GM23338 (cell line): ENCODE results near the gene OTOP2. TPM values are rescaled to one million over a fixed set of nuclear protein-coding genes. Genes with fewer than 3 reads are reported as not detected.

Source experiments
- ATAC-seq: fragments of 200-7000 bp; cut with Tn5 transposase; 3 replicates; pipeline ENCODE4 v1.9.1; 2020
- DNase-seq: peaks from one replicate; pipeline ENCODE4 v3.0.0-alpha.2; 2015; ENCODE audit warnings: low spot score
- H2AFZ ChIP-seq: fragments of 200-600 bp; sonication (generic); 2 replicates; pipeline ENCODE4 v1.8.0; 2016; ENCODE audit warnings: antibody characterized with exemption, mild to moderate bottlenecking, moderate library complexity
- H3F3A ChIP-seq: fragments of 200-600 bp; sonication (generic); replicated peaks from 2 replicates; pipeline ENCODE4 v1.8.0; 2017; ENCODE audit warnings: antibody characterized with exemption, mixed run types, low read depth
- H3K27ac ChIP-seq: fragments of 200-600 bp; sonication (generic); 2 replicates; pipeline ENCODE4 v1.6.1; 2016; ENCODE audit warnings: low read depth
- H3K27me3 ChIP-seq: fragments of 200-600 bp; sonication (generic); 2 replicates; pipeline ENCODE4 v1.8.0; 2016; ENCODE audit warnings: mild to moderate bottlenecking, mixed run types, moderate library complexity; ENCODE audit not compliant: insufficient read depth
- H3K36me3 ChIP-seq: fragments of 200-600 bp; sonication (generic); 2 replicates; pipeline ENCODE4 v1.8.0; 2016; ENCODE audit warnings: mild to moderate bottlenecking; ENCODE audit not compliant: insufficient read depth
- H3K4me1 ChIP-seq: fragments of 200-600 bp; sonication (generic); 2 replicates; pipeline ENCODE4 v1.8.0; 2016; ENCODE audit warnings: mild to moderate bottlenecking, moderate library complexity; ENCODE audit not compliant: insufficient read depth
- H3K4me2 ChIP-seq: fragments of 200-600 bp; sonication (generic); 2 replicates; pipeline ENCODE4 v1.7.1; 2017; ENCODE audit warnings: mixed run types
- H3K4me3 ChIP-seq: fragments of 200-600 bp; sonication (generic); 2 replicates; pipeline ENCODE4 v1.6.1; 2016; ENCODE audit warnings: mixed run types
- H3K79me2 ChIP-seq: fragments of 200-600 bp; sonication (generic); replicated peaks from 2 replicates; pipeline ENCODE4 v1.8.0; 2017; ENCODE audit warnings: mild to moderate bottlenecking; ENCODE audit not compliant: insufficient read depth
- H3K9me2 ChIP-seq: fragments of 200-600 bp; sonication (generic); 2 replicates; pipeline ENCODE4 v1.8.0; 2017; ENCODE audit not compliant: insufficient read depth
- H4K20me1 ChIP-seq: fragments of 200-600 bp; sonication (generic); replicated peaks from 2 replicates; pipeline ENCODE4 v1.8.0; 2017; ENCODE audit warnings: mild to moderate bottlenecking; ENCODE audit not compliant: insufficient read depth
- H3K27ac Mint-ChIP-seq: 2 replicates; pipeline ENCODE4 v1.8.0; 2020; ENCODE audit warnings: inconsistent platforms, mild to moderate bottlenecking, moderate library complexity, mixed read lengths
- H3K27me3 Mint-ChIP-seq: 3 replicates; pipeline ENCODE4 v1.8.0; 2022; ENCODE audit warnings: low read depth, mild to moderate bottlenecking, moderate library complexity, mixed read lengths, inconsistent platforms; ENCODE audit not compliant: insufficient read depth, poor library complexity
- H3K36me3 Mint-ChIP-seq: 3 replicates; pipeline ENCODE4 v1.8.0; 2021; ENCODE audit warnings: low read depth, mild to moderate bottlenecking, inconsistent platforms, moderate library complexity, mixed read lengths
- H3K4me1 Mint-ChIP-seq: 3 replicates; pipeline ENCODE4 v1.8.0; 2020; ENCODE audit warnings: mild to moderate bottlenecking, inconsistent platforms, mixed read lengths
- H3K4me3 Mint-ChIP-seq: 3 replicates; pipeline ENCODE4 v1.8.0; 2021; ENCODE audit warnings: moderate library complexity, mild to moderate bottlenecking, inconsistent platforms, mixed read lengths
- H3K9me3 Mint-ChIP-seq: 3 replicates; pipeline ENCODE4 v1.8.0; 2020; ENCODE audit warnings: moderate library complexity, mild to moderate bottlenecking, inconsistent platforms, mixed read lengths
- EZH2 ChIP-seq: fragments of 200-600 bp; sonication (generic); IDR thresholded peaks from one replicate; pipeline ENCODE4 v1.8.0; 2017; ENCODE audit warnings: antibody characterized with exemption, mild to moderate bottlenecking, low read depth; ENCODE audit not compliant: unreplicated experiment
- JUNB ChIP-seq: IDR thresholded peaks from one replicate; pipeline ENCODE4 v1.6.1; 2016; ENCODE audit warnings: antibody characterized with exemption; ENCODE audit not compliant: unreplicated experiment
- NANOG ChIP-seq: IDR thresholded peaks from 2 replicates; pipeline ENCODE4 v1.6.1; 2016; ENCODE audit warnings: antibody characterized with exemption, borderline replicate concordance
- POLR2AphosphoS5 ChIP-seq: IDR thresholded peaks from 2 replicates; pipeline ENCODE4 v1.6.1; 2016; ENCODE audit warnings: antibody characterized with exemption, low read depth
- STAT1 ChIP-seq: IDR thresholded peaks from one replicate; pipeline ENCODE4 v1.6.1; 2016; ENCODE audit warnings: antibody characterized with exemption; ENCODE audit not compliant: unreplicated experiment
- ZNF331 ChIP-seq: fragments of 250-450 bp; sonication (Bioruptor Pico); IDR thresholded peaks from 2 replicates; pipeline ENCODE4 v1.5.0; 2020; ENCODE audit warnings: low read depth, mild to moderate bottlenecking, moderate library complexity
- polyA plus RNA-seq: library from polyadenylated mRNA; unstranded; fragments of >200 nt; fragmentation: Nextera tagmentation; extraction: Ambion mirVana; gene quantifications from 2 replicates; pipeline ENCODE4 v1.2.1, GENCODE V29; 2016
- total RNA-seq: library from RNA; depleted of rRNA; stranded (reverse); fragments of >200 nt; shearing (Covaris generic); gene quantifications from 2 replicates; pipeline ENCODE4 v1.2.3, GENCODE V29; 2014
- TF ChIP-seq, protein P1 (sequence below): fragments of 250-450 bp; sonication (Bioruptor Pico); IDR thresholded peaks from 2 replicates; pipeline ENCODE4 v1.5.0; 2020; ENCODE audit warnings: mild to moderate bottlenecking, moderate library complexity
- TF ChIP-seq, protein P2 (sequence below): IDR thresholded peaks from one replicate; pipeline ENCODE4 v1.6.1; 2018; ENCODE audit warnings: antibody characterized with exemption; ENCODE audit not compliant: unreplicated experiment
- TF ChIP-seq, protein P3 (sequence below), 2 experiments: fragments of 200-600 bp in 1 of 2; sonication (generic) in 1 of 2; conservative IDR thresholded peaks; 2 replicates each; pipeline versions ENCODE4 v1.5.1 to v1.6.1; 2016 to 2017; ENCODE audit warnings: antibody characterized with exemption in 2 of 2, low read depth in 2 of 2, mild to moderate bottlenecking in 2 of 2, moderate library complexity in 1 of 2
- TF ChIP-seq, protein P4 (sequence below): IDR thresholded peaks from 2 replicates; pipeline ENCODE4 v1.6.1; 2016; ENCODE audit warnings: antibody characterized with exemption

Gene OTOP2
- total and polyA plus RNA-seq, 2 experiments from 2014 or later, result not detected

DNA sequence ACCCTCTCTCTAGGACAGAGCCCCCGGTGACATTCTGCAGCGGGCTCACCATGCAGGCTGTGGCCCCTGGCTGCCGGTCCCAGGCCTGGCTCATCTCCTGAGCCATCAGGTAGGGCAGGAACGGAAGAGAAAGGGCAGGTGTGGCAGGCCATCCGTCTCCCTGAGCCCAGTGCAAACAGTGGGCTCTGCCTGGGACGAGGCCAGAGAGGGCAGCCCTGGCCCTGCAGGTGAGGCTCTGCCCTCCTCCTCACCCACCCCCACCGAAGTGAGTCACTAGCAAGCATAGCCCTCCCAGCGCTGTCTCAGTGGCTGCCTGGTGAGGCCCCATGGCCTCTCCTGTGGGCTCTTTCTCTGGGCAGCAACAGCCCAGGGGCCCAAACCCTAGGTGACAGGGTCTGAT is 26.1 kb downstream of the OTOP2 start (continued):
- TF ChIP-seq, protein P1, sequence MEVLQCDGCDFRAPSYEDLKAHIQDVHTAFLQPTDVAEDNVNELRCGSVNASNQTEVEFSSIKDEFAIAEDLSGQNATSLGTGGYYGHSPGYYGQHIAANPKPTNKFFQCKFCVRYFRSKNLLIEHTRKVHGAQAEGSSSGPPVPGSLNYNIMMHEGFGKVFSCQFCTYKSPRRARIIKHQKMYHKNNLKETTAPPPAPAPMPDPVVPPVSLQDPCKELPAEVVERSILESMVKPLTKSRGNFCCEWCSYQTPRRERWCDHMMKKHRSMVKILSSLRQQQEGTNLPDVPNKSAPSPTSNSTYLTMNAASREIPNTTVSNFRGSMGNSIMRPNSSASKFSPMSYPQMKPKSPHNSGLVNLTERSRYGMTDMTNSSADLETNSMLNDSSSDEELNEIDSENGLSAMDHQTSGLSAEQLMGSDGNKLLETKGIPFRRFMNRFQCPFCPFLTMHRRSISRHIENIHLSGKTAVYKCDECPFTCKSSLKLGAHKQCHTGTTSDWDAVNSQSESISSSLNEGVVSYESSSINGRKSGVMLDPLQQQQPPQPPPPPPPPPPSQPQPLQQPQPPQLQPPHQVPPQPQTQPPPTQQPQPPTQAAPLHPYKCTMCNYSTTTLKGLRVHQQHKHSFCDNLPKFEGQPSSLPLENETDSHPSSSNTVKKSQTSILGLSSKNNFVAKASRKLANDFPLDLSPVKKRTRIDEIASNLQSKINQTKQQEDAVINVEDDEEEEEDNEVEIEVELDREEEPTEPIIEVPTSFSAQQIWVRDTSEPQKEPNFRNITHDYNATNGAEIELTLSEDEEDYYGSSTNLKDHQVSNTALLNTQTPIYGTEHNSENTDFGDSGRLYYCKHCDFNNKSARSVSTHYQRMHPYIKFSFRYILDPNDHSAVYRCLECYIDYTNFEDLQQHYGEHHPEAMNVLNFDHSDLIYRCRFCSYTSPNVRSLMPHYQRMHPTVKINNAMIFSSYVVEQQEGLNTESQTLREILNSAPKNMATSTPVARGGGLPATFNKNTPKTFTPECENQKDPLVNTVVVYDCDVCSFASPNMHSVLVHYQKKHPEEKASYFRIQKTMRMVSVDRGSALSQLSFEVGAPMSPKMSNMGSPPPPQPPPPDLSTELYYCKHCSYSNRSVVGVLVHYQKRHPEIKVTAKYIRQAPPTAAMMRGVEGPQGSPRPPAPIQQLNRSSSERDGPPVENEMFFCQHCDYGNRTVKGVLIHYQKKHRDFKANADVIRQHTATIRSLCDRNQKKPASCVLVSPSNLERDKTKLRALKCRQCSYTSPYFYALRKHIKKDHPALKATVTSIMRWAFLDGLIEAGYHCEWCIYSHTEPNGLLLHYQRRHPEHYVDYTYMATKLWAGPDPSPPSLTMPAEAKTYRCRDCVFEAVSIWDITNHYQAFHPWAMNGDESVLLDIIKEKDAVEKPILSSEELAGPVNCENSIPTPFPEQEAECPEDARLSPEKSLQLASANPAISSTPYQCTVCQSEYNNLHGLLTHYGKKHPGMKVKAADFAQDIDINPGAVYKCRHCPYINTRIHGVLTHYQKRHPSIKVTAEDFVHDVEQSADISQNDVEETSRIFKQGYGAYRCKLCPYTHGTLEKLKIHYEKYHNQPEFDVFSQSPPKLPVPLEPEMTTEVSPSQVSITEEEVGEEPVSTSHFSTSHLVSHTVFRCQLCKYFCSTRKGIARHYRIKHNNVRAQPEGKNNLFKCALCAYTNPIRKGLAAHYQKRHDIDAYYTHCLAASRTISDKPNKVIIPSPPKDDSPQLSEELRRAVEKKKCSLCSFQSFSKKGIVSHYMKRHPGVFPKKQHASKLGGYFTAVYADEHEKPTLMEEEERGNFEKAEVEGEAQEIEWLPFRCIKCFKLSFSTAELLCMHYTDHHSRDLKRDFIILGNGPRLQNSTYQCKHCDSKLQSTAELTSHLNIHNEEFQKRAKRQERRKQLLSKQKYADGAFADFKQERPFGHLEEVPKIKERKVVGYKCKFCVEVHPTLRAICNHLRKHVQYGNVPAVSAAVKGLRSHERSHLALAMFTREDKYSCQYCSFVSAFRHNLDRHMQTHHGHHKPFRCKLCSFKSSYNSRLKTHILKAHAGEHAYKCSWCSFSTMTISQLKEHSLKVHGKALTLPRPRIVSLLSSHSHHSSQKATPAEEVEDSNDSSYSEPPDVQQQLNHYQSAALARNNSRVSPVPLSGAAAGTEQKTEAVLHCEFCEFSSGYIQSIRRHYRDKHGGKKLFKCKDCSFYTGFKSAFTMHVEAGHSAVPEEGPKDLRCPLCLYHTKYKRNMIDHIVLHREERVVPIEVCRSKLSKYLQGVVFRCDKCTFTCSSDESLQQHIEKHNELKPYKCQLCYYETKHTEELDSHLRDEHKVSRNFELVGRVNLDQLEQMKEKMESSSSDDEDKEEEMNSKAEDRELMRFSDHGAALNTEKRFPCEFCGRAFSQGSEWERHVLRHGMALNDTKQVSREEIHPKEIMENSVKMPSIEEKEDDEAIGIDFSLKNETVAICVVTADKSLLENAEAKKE (CRISPR knock-in tag), result no peak
- TF ChIP-seq, protein P2, sequence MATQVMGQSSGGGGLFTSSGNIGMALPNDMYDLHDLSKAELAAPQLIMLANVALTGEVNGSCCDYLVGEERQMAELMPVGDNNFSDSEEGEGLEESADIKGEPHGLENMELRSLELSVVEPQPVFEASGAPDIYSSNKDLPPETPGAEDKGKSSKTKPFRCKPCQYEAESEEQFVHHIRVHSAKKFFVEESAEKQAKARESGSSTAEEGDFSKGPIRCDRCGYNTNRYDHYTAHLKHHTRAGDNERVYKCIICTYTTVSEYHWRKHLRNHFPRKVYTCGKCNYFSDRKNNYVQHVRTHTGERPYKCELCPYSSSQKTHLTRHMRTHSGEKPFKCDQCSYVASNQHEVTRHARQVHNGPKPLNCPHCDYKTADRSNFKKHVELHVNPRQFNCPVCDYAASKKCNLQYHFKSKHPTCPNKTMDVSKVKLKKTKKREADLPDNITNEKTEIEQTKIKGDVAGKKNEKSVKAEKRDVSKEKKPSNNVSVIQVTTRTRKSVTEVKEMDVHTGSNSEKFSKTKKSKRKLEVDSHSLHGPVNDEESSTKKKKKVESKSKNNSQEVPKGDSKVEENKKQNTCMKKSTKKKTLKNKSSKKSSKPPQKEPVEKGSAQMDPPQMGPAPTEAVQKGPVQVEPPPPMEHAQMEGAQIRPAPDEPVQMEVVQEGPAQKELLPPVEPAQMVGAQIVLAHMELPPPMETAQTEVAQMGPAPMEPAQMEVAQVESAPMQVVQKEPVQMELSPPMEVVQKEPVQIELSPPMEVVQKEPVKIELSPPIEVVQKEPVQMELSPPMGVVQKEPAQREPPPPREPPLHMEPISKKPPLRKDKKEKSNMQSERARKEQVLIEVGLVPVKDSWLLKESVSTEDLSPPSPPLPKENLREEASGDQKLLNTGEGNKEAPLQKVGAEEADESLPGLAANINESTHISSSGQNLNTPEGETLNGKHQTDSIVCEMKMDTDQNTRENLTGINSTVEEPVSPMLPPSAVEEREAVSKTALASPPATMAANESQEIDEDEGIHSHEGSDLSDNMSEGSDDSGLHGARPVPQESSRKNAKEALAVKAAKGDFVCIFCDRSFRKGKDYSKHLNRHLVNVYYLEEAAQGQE, result no peak

DNA sequence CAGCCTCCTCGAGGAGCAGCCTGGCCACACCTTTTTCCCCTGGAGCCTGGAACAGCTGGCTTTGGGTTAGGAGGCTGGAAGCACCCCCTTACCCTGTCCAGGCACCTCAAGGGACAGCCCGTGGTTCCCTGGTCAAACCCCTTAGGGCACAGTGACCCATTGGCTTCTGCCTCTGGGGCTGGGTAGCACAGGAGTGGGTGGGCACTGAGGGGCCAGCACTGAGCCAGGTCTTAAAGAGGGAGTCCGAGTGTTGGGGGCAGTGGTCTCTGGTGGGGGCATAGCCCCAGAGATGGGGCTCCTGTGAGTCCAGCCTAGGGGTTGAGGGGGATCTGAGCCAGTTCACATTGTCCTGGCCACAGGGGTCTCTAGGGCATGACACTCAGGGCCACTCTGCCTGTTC is 27.0 kb downstream of the OTOP2 start:
- Histone ChIP-seq H3K4me3 (no peak overlapping the region), H3K9me2 (no peaks in the 10 kb centered on the region), H3K27ac (no peak overlapping the region), H2AFZ (no peak overlapping the region), H4K20me1 (no peaks in the 10 kb centered on the region), H3F3A (no peaks in the 10 kb centered on the region), H3K4me2 (no peak overlapping the region), H3K36me3 (no peaks in the 10 kb centered on the region), H3K27me3 (no peaks in the 10 kb centered on the region), H3K4me1 (peaks cover 5% of the 10 kb centered on the region; the same call in 1 of the 2 replicates), H3K79me2 (no peaks in the 10 kb centered on the region)
- Mint-ChIP-seq H3K27me3 (peaks cover 9% of the 10 kb centered on the region), H3K27ac (no peak overlapping the region), H3K36me3 (no peaks in the 10 kb centered on the region), H3K9me3 (no peaks in the 10 kb centered on the region), H3K4me1 (peaks cover 9% of the 10 kb centered on the region; the same call in 2 of the 3 replicates), H3K4me3 (no peak overlapping the region)
- no peak for DNase-seq
- no peak for ATAC-seq
- TF ChIP-seq JUNB (no peak), NANOG (no peak), EZH2 (no peak), STAT1 (no peak), ZNF331 (CRISPR knock-in tag) (no peak), POLR2AphosphoS5 (no peak)
- TF ChIP-seq, protein P3, sequence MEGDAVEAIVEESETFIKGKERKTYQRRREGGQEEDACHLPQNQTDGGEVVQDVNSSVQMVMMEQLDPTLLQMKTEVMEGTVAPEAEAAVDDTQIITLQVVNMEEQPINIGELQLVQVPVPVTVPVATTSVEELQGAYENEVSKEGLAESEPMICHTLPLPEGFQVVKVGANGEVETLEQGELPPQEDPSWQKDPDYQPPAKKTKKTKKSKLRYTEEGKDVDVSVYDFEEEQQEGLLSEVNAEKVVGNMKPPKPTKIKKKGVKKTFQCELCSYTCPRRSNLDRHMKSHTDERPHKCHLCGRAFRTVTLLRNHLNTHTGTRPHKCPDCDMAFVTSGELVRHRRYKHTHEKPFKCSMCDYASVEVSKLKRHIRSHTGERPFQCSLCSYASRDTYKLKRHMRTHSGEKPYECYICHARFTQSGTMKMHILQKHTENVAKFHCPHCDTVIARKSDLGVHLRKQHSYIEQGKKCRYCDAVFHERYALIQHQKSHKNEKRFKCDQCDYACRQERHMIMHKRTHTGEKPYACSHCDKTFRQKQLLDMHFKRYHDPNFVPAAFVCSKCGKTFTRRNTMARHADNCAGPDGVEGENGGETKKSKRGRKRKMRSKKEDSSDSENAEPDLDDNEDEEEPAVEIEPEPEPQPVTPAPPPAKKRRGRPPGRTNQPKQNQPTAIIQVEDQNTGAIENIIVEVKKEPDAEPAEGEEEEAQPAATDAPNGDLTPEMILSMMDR (conservative IDR thresholded peaks at IDR 0.05; ENCODE audit: low read depth in 2 of 2), result no peak
- TF ChIP-seq, protein P4, sequence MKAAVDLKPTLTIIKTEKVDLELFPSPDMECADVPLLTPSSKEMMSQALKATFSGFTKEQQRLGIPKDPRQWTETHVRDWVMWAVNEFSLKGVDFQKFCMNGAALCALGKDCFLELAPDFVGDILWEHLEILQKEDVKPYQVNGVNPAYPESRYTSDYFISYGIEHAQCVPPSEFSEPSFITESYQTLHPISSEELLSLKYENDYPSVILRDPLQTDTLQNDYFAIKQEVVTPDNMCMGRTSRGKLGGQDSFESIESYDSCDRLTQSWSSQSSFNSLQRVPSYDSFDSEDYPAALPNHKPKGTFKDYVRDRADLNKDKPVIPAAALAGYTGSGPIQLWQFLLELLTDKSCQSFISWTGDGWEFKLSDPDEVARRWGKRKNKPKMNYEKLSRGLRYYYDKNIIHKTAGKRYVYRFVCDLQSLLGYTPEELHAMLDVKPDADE, result no peak
